Skin epidermis (tissue), 12 donors: ENCODE measurements around the gene OR4C11.

Experiments used
- H3K27ac ChIP-seq, 21 experiments: fragments of 200-600 bp; sonication (generic) in 11 of 21; one replicate each; pipeline ENCODE4 v1.5.0; 2020; ENCODE audit warnings: mild to moderate bottlenecking in 3 of 21, inconsistent platforms in 2 of 21, moderate library complexity in 2 of 21
- H3K4me3 ChIP-seq, 7 experiments: fragments of 200-600 bp; sonication (generic) in 2 of 7; one replicate each; pipeline ENCODE4 v1.5.0; 2020; ENCODE audit warnings: inconsistent platforms in 2 of 7, mild to moderate bottlenecking in 2 of 7, moderate library complexity in 1 of 7

Gene OR4C11

GRCh38 chr11:55607545-55607944 is at the start of gene OR4C11:
Gene OR4C11, minus strand, starts transcription at chr11:55607645. Its CDS starts 3,272 bp downstream, at chr11:55604373.
- H3K4me3 ChIP-seq = no peak within 1 kb of the TSS
- no peak within 1 kb of the TSS for H3K27ac ChIP-seq

GRCh38 chr11:55655096-55655495 is 47.7 kb upstream of the OR4C11 start:
- Histone ChIP-seq H3K4me3 (no peak overlapping the region), H3K27ac (no peak overlapping the region)

GRCh38 chr11:55652560-55652959 is 45.1 kb upstream of the OR4C11 start:
- no peak overlapping the region for H3K4me3 ChIP-seq
- H3K27ac ChIP-seq = no peak overlapping the region

GRCh38 chr11:55648027-55648426 is 40.6 kb upstream of the OR4C11 start, which contains the start of gene OR4S2:
Gene OR4S2, plus strand, starts transcription at chr11:55648327. Its CDS starts 2,577 bp downstream, at chr11:55650904.
- H3K27ac ChIP-seq = no peak within 1 kb of the TSS
- H3K4me3 ChIP-seq = no peak within 1 kb of the TSS

- no peak within 1 kb of the TSS for H3K4me3 ChIP-seq
- H3K27ac ChIP-seq = no peak within 1 kb of the TSS
Observed at GRCh38 chr11:55634813-55635212, 27.4 kb upstream of the OR4C11 start, which contains the start of gene OR4P4. Gene OR4P4, plus strand, starts transcription at chr11:55635113.

- no peak overlapping the region for H3K27ac ChIP-seq
- no peak overlapping the region for H3K4me3 ChIP-seq
Observed at GRCh38 chr11:55624531-55624930, 17.1 kb upstream of the OR4C11 start.

- H3K4me3 ChIP-seq = no peak overlapping the region
- no peak overlapping the region for H3K27ac ChIP-seq
Observed at GRCh38 chr11:55572548-55572947, 34.9 kb downstream of the OR4C11 start.

- no peak within 1 kb of the TSS for H3K4me3 ChIP-seq
- H3K27ac ChIP-seq = no peak within 1 kb of the TSS
Observed at GRCh38 chr11:55571828-55572227, 35.6 kb downstream of the OR4C11 start, which contains the start of gene OR4C16. Gene OR4C16, plus strand, starts transcription at chr11:55572128. Its CDS starts 0 bp downstream, at chr11:55572128.

- no peak within 1 kb of the TSS for H3K27ac ChIP-seq
Observed at GRCh38 chr11:55554169-55554568, 53.3 kb downstream of the OR4C11 start, which contains the start of gene OR4C15. Gene OR4C15, plus strand, starts transcription at chr11:55554469. Its CDS starts 0 bp downstream, at chr11:55554469.

More at GRCh38 chr11:55554169-55554568, 53.3 kb downstream of the OR4C11 start, which contains the start of gene OR4C15:
- H3K4me3 ChIP-seq = no peak within 1 kb of the TSS
